MM.1S (cell line): ENCODE measurements around the gene SP100.

Experiments used
- DNase-seq: peaks from one replicate; pipeline ENCODE4 v3.0.0-alpha.2; 2015
- H2AFZ ChIP-seq: fragments of 300-600 bp; sonication (generic); 2 replicates; pipeline ENCODE4 v1.6.0; 2016; ENCODE audit warnings: antibody characterized with exemption, low read length
- H3F3A ChIP-seq: fragments of 300-600 bp; sonication (generic); 2 replicates; pipeline ENCODE4 v1.6.1; 2016; ENCODE audit warnings: mild to moderate bottlenecking, antibody characterized with exemption, low read length, moderate library complexity, mixed read lengths; ENCODE audit not compliant: insufficient read depth
- H3K27ac ChIP-seq: fragments of 300-600 bp; sonication (generic); 2 replicates; pipeline ENCODE4 v1.5.1; 2016; ENCODE audit warnings: mild to moderate bottlenecking, low read length
- H3K27me3 ChIP-seq: fragments of 300-600 bp; sonication (generic); replicated peaks from 2 replicates; pipeline ENCODE4 v1.6.0; 2016; ENCODE audit warnings: low read length; ENCODE audit not compliant: insufficient read depth
- H3K36me3 ChIP-seq: fragments of 300-600 bp; sonication (generic); replicated peaks from 2 replicates; pipeline ENCODE4 v1.6.1; 2016; ENCODE audit warnings: mild to moderate bottlenecking, low read length, mixed read lengths; ENCODE audit not compliant: insufficient read depth
- H3K4me1 ChIP-seq: fragments of 300-600 bp; sonication (generic); 2 replicates; pipeline ENCODE4 v1.6.1; 2016; ENCODE audit warnings: low read length, mixed read lengths
- H3K4me2 ChIP-seq: fragments of 300-600 bp; sonication (generic); 2 replicates; pipeline ENCODE4 v1.6.0; 2016; ENCODE audit warnings: low read depth, low read length
- H3K4me3 ChIP-seq: fragments of 300-600 bp; sonication (generic); 2 replicates; pipeline ENCODE4 v1.5.1; 2016; ENCODE audit warnings: low read length, mixed read lengths
- H3K79me2 ChIP-seq: fragments of 300-600 bp; sonication (generic); 2 replicates; pipeline ENCODE4 v1.6.1; 2016; ENCODE audit warnings: mixed run types, low read length, mixed read lengths
- H3K9ac ChIP-seq: fragments of 300-600 bp; sonication (generic); 2 replicates; pipeline ENCODE4 v1.6.1; 2016; ENCODE audit warnings: low read length, mixed read lengths
- H3K9me2 ChIP-seq: fragments of 300-600 bp; sonication (generic); replicated peaks from 2 replicates; pipeline ENCODE4 v1.6.1; 2016; ENCODE audit warnings: mild to moderate bottlenecking, low read length, mixed read lengths; ENCODE audit not compliant: insufficient read depth
- H3K9me3 ChIP-seq: fragments of 300-600 bp; sonication (generic); replicated peaks from 2 replicates; pipeline ENCODE4 v1.6.1; 2016; ENCODE audit warnings: mild to moderate bottlenecking, low read length, mixed read lengths; ENCODE audit not compliant: insufficient read depth
- H4K20me1 ChIP-seq: fragments of 300-600 bp; sonication (generic); 2 replicates; pipeline ENCODE4 v1.6.1; 2016; ENCODE audit warnings: mild to moderate bottlenecking, low read length, moderate library complexity, mixed read lengths; ENCODE audit not compliant: insufficient read depth
- EZH2 ChIP-seq: fragments of 300-600 bp; sonication (generic); optimal IDR thresholded peaks from 2 replicates; pipeline ENCODE3; 2017; ENCODE audit warnings: low read depth, mild to moderate bottlenecking, antibody characterized with exemption, low read length, mixed read lengths
- EZH2phosphoT487 ChIP-seq: fragments of 300-600 bp; sonication (generic); IDR thresholded peaks from 2 replicates; pipeline ENCODE4 v1.6.1; 2018; ENCODE audit warnings: antibody characterized with exemption, low read length
- TF ChIP-seq, protein P1 (sequence below): fragments of 300-600 bp; sonication (generic); IDR thresholded peaks from 2 replicates; pipeline ENCODE4 v1.5.1; 2016; ENCODE audit warnings: antibody characterized with exemption, low read length, mixed read lengths

Gene SP100

DNA sequence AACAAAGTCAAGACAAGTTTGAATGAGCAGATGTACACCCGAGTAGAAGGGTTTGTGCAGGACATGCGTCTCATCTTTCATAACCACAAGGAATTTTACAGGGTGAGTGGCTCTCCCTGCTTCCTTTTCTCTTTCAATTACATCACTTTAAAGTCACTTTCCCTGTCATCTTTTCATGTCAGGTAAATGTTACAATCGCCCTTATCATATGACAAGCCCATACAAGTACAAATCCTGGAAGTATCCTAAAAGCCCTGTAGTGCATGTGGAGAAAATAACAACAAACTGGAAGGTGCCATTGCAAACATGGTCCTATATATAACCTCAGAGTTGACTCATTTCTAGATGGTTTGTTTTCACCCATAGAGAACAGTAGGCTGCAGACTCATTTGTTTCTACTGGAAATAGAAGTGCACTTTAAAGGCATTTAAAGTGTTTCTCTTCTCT is 126.0 kb downstream of the SP100 start:
- Histone ChIP-seq H3K27ac (no peak overlapping the region), H3K9ac (no peak overlapping the region), H3K9me2 (no peaks in the 10 kb centered on the region), H4K20me1 (no peaks in the 10 kb centered on the region), H2AFZ (no peak overlapping the region), H3K27me3 (no peaks in the 10 kb centered on the region), H3K36me3 (no peaks in the 10 kb centered on the region), H3K4me2 (no peak overlapping the region), H3K9me3 (no peaks in the 10 kb centered on the region), H3K4me1 (no peaks in the 10 kb centered on the region), H3K79me2 (no peaks in the 10 kb centered on the region), H3F3A (no peaks in the 10 kb centered on the region), H3K4me3 (no peak overlapping the region)
- DNase-seq, result no peak
- TF ChIP-seq, protein P1, sequence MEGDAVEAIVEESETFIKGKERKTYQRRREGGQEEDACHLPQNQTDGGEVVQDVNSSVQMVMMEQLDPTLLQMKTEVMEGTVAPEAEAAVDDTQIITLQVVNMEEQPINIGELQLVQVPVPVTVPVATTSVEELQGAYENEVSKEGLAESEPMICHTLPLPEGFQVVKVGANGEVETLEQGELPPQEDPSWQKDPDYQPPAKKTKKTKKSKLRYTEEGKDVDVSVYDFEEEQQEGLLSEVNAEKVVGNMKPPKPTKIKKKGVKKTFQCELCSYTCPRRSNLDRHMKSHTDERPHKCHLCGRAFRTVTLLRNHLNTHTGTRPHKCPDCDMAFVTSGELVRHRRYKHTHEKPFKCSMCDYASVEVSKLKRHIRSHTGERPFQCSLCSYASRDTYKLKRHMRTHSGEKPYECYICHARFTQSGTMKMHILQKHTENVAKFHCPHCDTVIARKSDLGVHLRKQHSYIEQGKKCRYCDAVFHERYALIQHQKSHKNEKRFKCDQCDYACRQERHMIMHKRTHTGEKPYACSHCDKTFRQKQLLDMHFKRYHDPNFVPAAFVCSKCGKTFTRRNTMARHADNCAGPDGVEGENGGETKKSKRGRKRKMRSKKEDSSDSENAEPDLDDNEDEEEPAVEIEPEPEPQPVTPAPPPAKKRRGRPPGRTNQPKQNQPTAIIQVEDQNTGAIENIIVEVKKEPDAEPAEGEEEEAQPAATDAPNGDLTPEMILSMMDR, result no peak
- TF ChIP-seq EZH2phosphoT487 (no peak), EZH2 (no peak)

DNA sequence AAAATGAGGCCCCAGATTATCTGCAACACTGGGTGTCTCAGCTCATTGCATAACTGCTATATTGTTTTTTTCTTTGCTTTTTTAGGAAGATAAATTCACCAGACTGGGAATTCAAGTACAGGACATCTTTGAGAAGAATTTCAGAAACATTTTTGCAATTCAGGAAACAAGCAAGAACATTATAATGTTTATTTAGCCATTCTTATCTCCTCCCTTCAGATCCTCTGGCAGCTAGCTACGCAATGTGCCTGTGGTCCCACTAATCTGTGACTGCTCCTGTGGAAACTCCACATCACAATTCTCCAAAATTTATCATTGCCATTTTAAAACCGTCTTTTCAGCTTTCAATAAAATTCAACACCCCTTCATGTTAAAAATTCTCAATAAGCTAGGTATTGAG is 126.8 kb downstream of the SP100 start:
- no peak for TF ChIP-seq EZH2
- no peak for TF ChIP-seq EZH2phosphoT487
- TF ChIP-seq, protein P1, result no peak
- Histone ChIP-seq H4K20me1 (no peaks in the 10 kb centered on the region), H3K4me2 (no peak overlapping the region), H3K4me1 (no peaks in the 10 kb centered on the region), H2AFZ (no peak overlapping the region), H3K36me3 (no peaks in the 10 kb centered on the region), H3F3A (no peaks in the 10 kb centered on the region), H3K27ac (no peak overlapping the region), H3K4me3 (no peak overlapping the region), H3K27me3 (no peaks in the 10 kb centered on the region), H3K9me2 (no peaks in the 10 kb centered on the region), H3K9me3 (no peaks in the 10 kb centered on the region), H3K9ac (no peak overlapping the region), H3K79me2 (no peaks in the 10 kb centered on the region)
- no peak for DNase-seq

DNA sequence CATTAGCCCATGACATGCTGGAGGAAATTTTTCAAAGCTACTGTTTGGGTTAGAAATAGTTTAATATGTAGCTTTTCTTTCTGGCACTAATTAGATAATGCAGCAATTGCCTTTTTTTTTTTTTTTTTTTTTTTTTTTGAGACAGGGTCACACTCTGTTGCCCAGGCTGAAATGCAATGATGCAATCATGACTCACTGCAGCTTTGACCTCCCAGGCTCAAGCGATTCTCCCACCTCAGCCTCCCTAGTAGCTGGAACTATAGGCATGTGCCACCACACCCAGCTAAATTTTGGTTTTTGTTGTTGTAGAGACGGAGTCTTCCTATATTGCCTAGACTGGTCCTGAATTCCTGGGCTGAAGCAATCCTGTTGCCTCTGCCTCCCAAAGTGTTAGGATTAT is 136.2 kb downstream of the SP100 start:
- Histone ChIP-seq H3F3A (no peaks in the 10 kb centered on the region), H3K9ac (no peak overlapping the region), H3K36me3 (no peaks in the 10 kb centered on the region), H3K79me2 (no peaks in the 10 kb centered on the region), H2AFZ (no peak overlapping the region), H4K20me1 (no peaks in the 10 kb centered on the region), H3K4me3 (no peak overlapping the region), H3K27me3 (no peaks in the 10 kb centered on the region), H3K9me2 (no peaks in the 10 kb centered on the region), H3K9me3 (no peaks in the 10 kb centered on the region), H3K4me1 (no peaks in the 10 kb centered on the region), H3K27ac (no peak overlapping the region), H3K4me2 (no peak overlapping the region)
- TF ChIP-seq EZH2 (no peak), EZH2phosphoT487 (no peak)
- TF ChIP-seq, protein P1, result no peak
- DNase-seq, result no peak
